Amniotic epithelial cell (primary cell): ENCODE measurements around the gene CFAP73.
"Not testable (repeated sequence)": the region's sequence is repeated elsewhere in the genome, so short reads cannot be mapped to it uniquely, and the experiment has no call there.

Experiments used
- DNase-seq: peaks from one replicate; pipeline ENCODE4 v3.0.0-alpha.2; 2010; ENCODE audit warnings: low read depth

The CFAP73 gene

GRCh38 chr12:113190761-113191160 lies 41.2 kb downstream of the CFAP73 start:
- DNase-seq: peak; percentile 69

- DNase-seq: no peak
These were observed 41.7 kb downstream of the CFAP73 start for GRCh38 chr12:113191227-113191626.

- DNase-seq: peak; percentile 58
These were observed 45.5 kb downstream of the CFAP73 start for GRCh38 chr12:113194971-113195391.

- no peak for DNase-seq
These were observed 46.1 kb downstream of the CFAP73 start for GRCh38 chr12:113195598-113195997.

GRCh38 chr12:113196582-113196981 lies 47.1 kb downstream of the CFAP73 start:
- DNase-seq: no peak

- peak; percentile 77 for DNase-seq
These were observed 47.5 kb downstream of the CFAP73 start for GRCh38 chr12:113196990-113197389.

GRCh38 chr12:113197518-113198077 lies 48.1 kb downstream of the CFAP73 start:
- DNase-seq: no peak

GRCh38 chr12:113198296-113198695 lies 48.8 kb downstream of the CFAP73 start:
- DNase-seq: no peak

- no peak for DNase-seq
These were observed 50.7 kb downstream of the CFAP73 start for GRCh38 chr12:113200021-113200797.

- DNase-seq: no peak
These were observed 52.0 kb downstream of the CFAP73 start for GRCh38 chr12:113201187-113202177.

- DNase-seq: no peak
These were observed 53.0 kb downstream of the CFAP73 start for GRCh38 chr12:113202300-113203075.

- peak; percentile 48 for DNase-seq
These were observed 54.6 kb downstream of the CFAP73 start for GRCh38 chr12:113203852-113204760.

GRCh38 chr12:113204804-113205203 lies 55.3 kb downstream of the CFAP73 start:
- no peak for DNase-seq

GRCh38 chr12:113206802-113207201 lies 57.3 kb downstream of the CFAP73 start:
- not testable (repeated sequence) for DNase-seq

GRCh38 chr12:113207613-113208040 lies 58.1 kb downstream of the CFAP73 start:
- DNase-seq: no peak

GRCh38 chr12:113208041-113208934 lies 58.8 kb downstream of the CFAP73 start:
- no peak for DNase-seq
